NCI-H2196 treated with DMSO at 0.1 percent for 48 hours (cell line): ENCODE data around the gene ZSCAN31.

ENCODE experiments used
- DNase-seq: peaks from one replicate; lab custom pipeline; 2025; ENCODE audit not compliant: unreplicated experiment; lab: John Stamatoyannopoulos, UW

The ZSCAN31 gene

DNA sequence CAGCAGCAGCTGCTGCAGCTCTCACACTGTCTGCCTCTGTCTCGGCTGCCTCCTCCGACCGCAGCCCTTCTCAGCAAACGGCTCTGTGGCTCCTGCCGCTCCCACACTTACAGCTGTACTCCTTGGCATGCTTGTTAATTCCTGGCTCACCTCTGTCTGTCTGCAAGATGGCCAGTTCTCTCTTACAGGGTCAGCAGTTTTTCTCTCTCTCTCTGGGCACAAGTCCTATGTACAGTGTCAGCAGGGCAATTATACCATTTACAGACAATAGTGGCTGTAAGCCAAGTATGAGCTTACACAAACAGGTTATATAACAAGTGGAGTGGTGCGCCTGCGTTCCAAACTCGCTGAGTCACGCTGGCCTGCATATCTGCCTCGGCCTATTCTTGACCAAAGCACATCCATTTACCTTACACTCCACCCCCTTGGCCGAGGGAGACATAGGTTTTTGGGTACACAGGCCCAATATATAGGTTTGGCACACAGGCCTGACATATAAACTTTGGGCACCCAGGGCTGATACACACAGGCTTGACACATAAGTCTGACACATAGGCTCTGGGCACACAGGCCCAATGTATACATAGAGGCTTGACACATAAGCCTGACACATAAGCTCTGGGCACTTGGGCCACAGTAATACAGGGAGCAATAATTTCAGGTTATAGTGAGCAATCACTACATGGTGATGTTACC lies 18.2 kb upstream of the ZSCAN31 start:
- peak; percentile 34 for DNase-seq

GRCh38 chr6:28353356-28353755 lies 17.4 kb upstream of the ZSCAN31 start:
- no peak for DNase-seq

GRCh38 chr6:28351493-28351925 lies 15.6 kb upstream of the ZSCAN31 start:
- DNase-seq = no peak

GRCh38 chr6:28351087-28351486 lies 15.1 kb upstream of the ZSCAN31 start:
- no peak for DNase-seq

DNA sequence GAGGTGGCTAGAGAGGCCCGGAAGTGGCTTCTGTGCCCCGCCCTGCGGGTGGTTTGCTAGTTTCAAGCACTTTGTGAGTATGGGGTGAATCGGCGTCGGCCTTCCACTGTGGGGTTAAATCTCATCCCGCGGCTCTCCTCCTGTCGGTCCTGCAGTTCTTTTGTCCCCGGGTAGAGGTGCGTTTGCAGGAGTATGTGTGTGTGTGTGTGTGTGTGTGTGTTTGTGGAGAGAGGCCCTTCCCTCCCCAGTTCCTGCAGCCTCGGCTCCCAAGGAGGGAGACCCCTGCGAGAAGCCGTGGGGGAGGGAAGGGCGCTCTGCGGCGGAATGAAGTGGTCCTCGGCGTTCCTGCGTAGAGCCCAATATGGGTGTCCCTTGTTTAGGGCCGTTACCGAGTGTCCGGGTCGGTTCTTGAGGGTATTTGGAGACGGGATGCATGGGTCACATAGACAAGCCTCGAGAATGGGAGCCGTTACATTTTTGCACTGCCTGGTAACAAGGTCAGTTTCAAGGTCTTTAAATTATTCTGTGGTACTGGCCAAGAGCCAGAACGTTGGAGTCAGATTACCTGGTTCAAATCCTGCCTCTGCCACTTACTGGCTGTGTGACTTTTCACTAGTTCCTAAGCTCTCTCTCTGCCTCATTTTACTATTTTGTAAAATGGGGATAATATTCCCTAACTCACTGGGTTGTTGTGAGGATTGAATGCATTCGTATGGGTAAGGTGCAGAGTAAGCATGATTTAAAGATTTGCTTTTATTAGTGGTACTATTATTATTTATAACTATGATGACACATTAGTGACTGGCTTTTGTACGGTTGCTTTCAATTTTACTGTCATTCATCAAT lies 14.2 kb upstream of the ZSCAN31 start, which contains the start of gene ZKSCAN3:
ZKSCAN3 (plus strand) TSS at position 56 of the 846 bp plus-strand sequence. CDS start 9,640 bp downstream, outside the sequence.
- peak; percentile 76 for DNase-seq

GRCh38 chr6:28349344-28349891 lies 13.5 kb upstream of the ZSCAN31 start:
- no peak for DNase-seq

DNA sequence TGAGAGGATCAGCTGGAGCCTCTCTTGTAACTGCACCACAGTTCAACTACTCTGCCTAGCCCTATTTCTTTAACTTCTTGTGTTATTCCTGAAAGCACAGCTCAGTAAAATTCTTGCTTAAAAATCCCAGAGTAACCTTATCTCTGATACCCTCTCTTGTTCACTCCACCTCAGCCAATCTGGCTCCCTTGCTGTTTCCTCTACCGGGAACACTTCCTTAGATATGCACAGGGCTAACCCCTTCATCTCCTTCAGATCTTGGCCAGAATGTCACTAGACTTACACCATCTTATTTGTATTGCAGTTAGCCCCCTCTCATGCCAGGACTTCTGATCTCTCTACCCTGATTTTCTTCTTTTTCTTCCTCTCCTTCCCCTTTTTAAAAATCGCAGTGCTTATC lies 11.2 kb upstream of the ZSCAN31 start:
- DNase-seq = no peak

GRCh38 chr6:28345201-28345600 lies 9.3 kb upstream of the ZSCAN31 start:
- DNase-seq = no peak

DNA sequence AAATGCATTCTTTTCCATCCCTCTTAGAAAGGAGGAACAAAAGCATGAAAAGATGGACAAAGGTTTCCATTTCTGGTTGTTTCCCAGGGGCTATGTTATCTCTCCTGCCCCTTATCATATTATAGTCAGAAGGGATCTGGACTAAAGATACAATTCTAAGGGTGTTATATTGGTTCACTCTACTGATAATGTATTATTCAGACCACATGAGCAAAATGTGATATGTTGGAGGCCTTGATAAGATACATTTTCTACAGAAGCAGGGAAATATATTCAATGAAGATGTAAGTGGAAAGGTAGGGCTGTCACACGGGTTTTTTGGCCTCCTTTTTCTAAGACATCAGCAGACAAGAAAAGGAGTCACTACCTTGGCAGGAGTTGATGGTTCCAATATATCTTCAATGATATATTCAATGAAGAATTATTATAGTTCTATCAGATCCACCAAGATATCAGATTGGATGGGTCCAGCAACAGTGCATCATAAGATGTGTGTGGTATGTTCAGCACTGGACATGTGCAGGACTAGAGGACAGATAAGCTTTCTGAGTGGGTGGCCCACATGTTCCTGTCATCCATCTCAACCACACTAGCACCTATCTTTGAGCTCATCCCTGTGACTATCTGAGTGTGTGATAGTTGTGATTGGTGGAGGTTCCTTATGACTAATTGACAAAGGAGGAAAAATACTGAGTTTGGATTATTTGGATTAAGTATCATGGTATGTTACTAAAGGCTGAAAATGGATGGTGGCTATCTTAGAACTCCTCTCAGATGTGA lies 8.1 kb upstream of the ZSCAN31 start:
- no peak for DNase-seq

DNA sequence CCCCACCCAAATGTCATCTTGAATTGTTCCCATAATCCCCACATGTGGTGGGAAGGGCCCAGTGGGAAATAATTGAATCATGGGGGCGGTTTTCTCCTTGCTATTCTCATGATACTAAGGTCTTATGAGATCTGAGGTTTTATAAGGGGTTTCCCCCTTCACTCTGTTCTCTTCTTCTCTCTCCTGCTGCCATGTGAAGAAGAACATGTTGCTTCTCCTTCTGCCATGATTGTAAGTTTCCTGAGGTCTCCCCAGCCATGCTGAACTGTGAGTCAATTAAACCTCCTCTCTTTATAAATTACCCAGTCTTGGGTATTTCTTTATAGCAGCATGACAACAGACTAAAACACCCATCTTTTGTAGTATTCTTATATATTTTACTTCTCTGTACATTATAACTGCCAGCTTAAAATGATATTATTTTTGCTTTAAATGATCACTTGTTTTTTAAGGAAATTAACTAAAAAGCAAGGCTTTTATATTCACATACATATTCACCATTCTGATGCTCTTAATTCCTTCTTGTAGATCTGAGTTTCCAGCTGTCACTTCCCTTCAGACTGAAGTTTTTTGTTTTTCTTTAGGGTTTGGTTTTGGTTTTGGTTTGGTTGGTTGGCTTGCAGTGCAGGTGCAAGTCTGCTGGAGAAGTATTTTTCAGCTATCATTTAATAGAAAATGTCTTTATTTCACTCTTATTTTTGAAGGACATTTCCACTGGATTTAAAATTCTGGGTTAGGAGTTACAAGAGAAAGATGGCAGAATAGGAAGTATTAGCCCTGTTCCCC lies 4.6 kb upstream of the ZSCAN31 start:
- DNase-seq = no peak

GRCh38 chr6:28337121-28337520 lies 1.2 kb upstream of the ZSCAN31 start:
- DNase-seq = no peak

DNA sequence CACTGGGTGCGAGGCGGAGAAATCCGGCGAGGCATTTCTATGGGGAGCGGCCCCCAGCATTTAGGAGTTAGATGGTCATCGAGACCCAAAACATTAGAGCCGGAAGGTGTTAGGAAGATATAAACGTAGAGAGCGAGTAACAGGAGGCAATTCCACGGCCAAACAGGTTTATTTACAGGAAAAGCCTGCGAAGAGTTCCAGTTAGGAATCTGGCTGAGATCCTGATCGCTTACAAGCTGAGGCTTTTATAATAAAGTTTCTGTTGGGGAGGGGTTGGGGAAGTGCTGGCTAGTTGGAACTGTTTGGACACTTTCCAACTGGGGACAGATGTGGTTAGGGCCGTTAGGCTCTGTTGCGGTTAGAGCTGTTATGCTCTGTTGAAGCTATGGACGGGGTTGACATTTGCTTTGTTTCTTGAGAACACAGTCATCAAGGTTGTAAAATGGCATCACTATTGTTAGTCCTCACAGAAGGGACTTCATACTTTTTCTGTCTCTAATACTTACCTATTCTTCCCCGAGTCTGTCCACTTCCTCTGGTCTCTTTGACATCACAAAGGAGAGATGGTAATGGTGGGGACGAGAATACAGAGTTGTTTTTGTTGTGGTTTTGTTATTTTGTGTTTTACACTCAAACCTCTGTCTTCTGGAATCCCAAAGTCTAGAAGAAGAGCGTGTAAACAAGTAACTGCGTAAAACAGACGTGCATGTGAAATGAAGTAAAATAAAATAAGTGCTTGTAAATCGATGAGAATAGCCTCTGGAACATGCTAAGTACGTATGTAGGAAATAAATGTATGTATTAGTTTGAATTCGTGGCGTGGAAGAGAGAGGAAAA lies 554 bp upstream of the ZSCAN31 start:
- no peak for DNase-seq

GRCh38 chr6:28335040-28335563 lies 846 bp downstream of the ZSCAN31 start:
- DNase-seq = no peak

DNA sequence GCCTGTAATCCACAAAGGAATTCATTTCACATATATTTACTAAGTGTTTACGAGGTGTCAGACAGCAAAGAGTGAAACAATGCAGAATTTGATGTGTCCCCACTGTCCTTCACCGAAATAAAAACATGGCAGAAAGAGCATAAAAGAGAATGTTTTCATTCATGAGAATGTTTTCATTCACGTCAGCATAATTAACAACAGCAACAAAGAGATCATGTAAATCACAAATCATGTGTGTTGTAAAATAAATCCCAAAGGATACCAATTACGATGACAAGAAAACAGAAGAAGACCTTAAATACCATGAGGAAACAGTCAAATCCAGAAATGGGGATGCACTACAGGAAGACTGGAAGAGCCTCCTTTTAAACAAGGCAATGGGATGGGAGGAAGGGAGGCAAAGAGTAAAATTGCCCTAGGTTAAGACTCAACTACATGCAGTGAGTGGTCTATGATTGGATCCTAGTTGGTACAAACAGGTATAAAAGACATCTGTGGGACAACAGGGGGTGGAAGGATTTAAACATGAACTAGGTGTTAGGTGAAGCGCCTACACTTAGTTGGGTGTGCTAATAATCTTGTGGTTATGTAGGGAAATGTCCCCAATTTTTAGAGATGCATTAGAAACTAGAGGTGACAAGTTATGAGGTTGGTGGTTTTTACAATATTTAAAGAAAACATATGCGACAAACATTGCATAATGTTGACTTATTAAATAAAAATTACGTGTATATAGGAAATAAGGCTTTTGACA lies 1.5 kb downstream of the ZSCAN31 start:
- DNase-seq = no peak

DNA sequence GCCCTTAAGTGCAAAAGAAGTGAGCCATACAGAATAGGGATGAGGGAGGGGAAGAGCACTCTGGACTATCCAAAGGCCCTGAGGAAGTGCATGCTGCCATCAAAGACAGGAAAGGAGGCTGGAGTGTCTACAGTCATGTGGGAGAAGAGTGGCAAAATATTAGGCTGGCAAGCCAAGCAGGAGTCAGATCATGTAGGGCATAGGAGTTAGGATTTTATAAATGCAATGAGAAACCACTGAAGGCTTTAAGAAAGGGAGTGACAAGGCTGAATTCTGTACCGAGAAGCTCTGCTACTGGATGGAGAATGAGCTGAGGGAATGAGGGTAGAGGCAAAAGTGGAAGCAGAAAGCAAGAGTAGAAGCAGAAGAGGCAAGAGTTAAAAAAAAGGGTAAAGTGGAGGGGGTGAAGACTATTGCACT lies 2.3 kb downstream of the ZSCAN31 start:
- no peak for DNase-seq

- no peak for DNase-seq
These were observed 2.9 kb downstream of the ZSCAN31 start for GRCh38 chr6:28333047-28333446.

DNA sequence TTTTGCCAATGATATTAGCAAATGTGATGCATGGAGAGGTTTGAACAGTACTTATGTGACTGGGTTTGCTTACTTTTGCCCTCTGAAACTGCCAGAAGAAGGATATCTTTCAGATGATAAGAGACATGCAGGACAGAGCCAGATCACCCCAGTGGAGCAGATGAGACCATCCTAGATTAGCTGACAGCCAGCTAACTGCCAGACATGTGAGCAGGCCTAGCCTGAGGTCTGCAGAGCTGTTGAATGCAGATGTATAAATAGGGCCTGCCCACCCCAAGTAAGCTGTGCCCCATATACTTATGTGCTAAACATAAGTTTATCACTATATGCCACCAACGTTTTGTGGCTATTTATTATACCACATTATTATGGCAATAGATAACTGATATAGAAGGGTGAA lies 5.9 kb downstream of the ZSCAN31 start:
- no peak for DNase-seq

DNA sequence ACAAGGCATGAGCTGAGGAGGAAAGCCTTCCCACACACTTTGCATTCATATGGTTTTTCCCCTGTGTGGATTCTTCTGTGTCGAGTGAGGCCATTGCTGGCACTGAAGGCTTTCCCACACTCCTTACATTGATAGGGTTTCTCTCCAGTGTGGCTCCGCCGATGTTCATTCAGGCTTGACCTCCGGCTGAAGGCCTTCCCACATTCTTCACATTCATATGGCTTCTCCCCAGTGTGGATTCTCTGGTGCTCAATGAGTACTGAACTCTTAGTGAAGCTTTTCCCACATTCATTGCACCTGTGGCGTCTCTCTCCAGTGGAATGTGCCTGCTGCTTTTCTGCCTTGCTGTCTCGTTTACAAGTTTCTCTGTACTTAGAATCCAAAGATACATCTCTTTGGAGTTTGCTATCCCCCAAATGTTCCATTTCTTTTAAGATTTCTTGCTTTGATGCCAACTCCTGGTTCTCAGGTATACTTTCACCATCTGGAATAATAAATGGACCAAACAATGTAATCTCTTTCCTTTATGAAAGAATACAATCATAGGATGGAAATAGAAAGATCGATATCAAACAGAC lies 9.5 kb downstream of the ZSCAN31 start:
- no peak for DNase-seq
